Ishikawa (cell line): Measurements from ENCODE around the gene ARFGAP1.

ENCODE experiments used
- CEBPB ChIP-seq: IDR thresholded peaks from 2 replicates; pipeline ENCODE4 v1.6.1; 2012
- CREB1 ChIP-seq: IDR thresholded peaks from 2 replicates; pipeline ENCODE4 v1.6.1; 2012; ENCODE audit warnings: low read depth
- EGR1 ChIP-seq: IDR thresholded peaks from 2 replicates; pipeline ENCODE4 v1.6.1; 2012
- EP300 ChIP-seq: IDR thresholded peaks from 2 replicates; pipeline ENCODE4 v1.6.1; 2012; ENCODE audit warnings: borderline replicate concordance
- FOXM1 ChIP-seq: IDR thresholded peaks from 2 replicates; pipeline ENCODE4 v1.6.1; 2012; ENCODE audit warnings: low read depth, borderline replicate concordance
- NFIC ChIP-seq: IDR thresholded peaks from 2 replicates; pipeline ENCODE4 v1.6.1; 2012
- RAD21 ChIP-seq: IDR thresholded peaks from 2 replicates; pipeline ENCODE4 v1.6.1; 2012; ENCODE audit warnings: low read depth
- TAF1 ChIP-seq: IDR thresholded peaks from 2 replicates; pipeline ENCODE4 v1.6.1; 2012; ENCODE audit warnings: low read depth, mild to moderate bottlenecking
- TCF12 ChIP-seq: IDR thresholded peaks from 2 replicates; pipeline ENCODE4 v1.6.1; 2012; ENCODE audit warnings: low read depth
- TEAD4 ChIP-seq: IDR thresholded peaks from 2 replicates; pipeline ENCODE4 v1.6.1; 2012
- YY1 ChIP-seq: IDR thresholded peaks from 2 replicates; pipeline ENCODE4 v1.6.1; 2012; ENCODE audit warnings: low read depth
- ZBTB7A ChIP-seq: IDR thresholded peaks from 2 replicates; pipeline ENCODE4 v1.6.1; 2012; ENCODE audit warnings: low read depth
- TF ChIP-seq, protein P1 (sequence below): IDR thresholded peaks from 2 replicates; pipeline ENCODE4 v1.6.1; 2012
- TF ChIP-seq, protein P2 (sequence below): IDR thresholded peaks from 2 replicates; pipeline ENCODE4 v1.6.1; 2012
- TF ChIP-seq, protein P3 (sequence below): IDR thresholded peaks from 2 replicates; pipeline ENCODE4 v1.6.1; 2012; ENCODE audit warnings: low read depth, mild to moderate bottlenecking

The ARFGAP1 gene

DNA sequence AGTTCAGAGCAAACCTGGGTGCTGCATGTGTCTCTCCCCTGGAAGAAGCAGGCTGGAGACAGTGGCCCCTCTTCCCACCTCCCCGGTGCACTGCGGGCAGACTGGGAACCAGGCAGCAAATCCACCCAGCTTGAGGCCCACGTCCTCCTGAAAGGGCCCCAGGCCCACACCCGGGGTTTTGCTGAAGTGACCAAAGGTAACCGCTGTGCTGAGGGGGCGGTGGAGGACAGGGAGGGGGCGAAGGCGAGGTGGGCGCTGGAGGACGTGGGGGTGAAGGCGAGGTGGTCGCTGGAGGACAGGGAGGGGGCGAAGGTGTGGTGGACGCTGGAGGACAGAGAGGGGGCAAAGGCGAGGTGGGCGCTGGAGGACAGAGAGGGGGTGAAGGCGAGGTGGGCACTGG is 38.7 kb upstream of the ARFGAP1 start:
- no peak for TF ChIP-seq FOXM1
- TF ChIP-seq YY1 = no peak
- TF ChIP-seq, protein P1, sequence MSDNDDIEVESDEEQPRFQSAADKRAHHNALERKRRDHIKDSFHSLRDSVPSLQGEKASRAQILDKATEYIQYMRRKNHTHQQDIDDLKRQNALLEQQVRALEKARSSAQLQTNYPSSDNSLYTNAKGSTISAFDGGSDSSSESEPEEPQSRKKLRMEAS = no peak
- TF ChIP-seq TEAD4 = no peak
- no peak for TF ChIP-seq EGR1
- no peak for TF ChIP-seq NFIC
- TF ChIP-seq CEBPB = no peak
- TF ChIP-seq EP300 = no peak
- TF ChIP-seq, protein P2, sequence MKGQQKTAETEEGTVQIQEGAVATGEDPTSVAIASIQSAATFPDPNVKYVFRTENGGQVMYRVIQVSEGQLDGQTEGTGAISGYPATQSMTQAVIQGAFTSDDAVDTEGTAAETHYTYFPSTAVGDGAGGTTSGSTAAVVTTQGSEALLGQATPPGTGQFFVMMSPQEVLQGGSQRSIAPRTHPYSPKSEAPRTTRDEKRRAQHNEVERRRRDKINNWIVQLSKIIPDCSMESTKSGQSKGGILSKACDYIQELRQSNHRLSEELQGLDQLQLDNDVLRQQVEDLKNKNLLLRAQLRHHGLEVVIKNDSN = no peak
- no peak for TF ChIP-seq TAF1
- TF ChIP-seq, protein P3, sequence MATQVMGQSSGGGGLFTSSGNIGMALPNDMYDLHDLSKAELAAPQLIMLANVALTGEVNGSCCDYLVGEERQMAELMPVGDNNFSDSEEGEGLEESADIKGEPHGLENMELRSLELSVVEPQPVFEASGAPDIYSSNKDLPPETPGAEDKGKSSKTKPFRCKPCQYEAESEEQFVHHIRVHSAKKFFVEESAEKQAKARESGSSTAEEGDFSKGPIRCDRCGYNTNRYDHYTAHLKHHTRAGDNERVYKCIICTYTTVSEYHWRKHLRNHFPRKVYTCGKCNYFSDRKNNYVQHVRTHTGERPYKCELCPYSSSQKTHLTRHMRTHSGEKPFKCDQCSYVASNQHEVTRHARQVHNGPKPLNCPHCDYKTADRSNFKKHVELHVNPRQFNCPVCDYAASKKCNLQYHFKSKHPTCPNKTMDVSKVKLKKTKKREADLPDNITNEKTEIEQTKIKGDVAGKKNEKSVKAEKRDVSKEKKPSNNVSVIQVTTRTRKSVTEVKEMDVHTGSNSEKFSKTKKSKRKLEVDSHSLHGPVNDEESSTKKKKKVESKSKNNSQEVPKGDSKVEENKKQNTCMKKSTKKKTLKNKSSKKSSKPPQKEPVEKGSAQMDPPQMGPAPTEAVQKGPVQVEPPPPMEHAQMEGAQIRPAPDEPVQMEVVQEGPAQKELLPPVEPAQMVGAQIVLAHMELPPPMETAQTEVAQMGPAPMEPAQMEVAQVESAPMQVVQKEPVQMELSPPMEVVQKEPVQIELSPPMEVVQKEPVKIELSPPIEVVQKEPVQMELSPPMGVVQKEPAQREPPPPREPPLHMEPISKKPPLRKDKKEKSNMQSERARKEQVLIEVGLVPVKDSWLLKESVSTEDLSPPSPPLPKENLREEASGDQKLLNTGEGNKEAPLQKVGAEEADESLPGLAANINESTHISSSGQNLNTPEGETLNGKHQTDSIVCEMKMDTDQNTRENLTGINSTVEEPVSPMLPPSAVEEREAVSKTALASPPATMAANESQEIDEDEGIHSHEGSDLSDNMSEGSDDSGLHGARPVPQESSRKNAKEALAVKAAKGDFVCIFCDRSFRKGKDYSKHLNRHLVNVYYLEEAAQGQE = no peak
- TF ChIP-seq ZBTB7A = no peak
- no peak for TF ChIP-seq TCF12
- no peak for TF ChIP-seq CREB1
- no peak for TF ChIP-seq RAD21

DNA sequence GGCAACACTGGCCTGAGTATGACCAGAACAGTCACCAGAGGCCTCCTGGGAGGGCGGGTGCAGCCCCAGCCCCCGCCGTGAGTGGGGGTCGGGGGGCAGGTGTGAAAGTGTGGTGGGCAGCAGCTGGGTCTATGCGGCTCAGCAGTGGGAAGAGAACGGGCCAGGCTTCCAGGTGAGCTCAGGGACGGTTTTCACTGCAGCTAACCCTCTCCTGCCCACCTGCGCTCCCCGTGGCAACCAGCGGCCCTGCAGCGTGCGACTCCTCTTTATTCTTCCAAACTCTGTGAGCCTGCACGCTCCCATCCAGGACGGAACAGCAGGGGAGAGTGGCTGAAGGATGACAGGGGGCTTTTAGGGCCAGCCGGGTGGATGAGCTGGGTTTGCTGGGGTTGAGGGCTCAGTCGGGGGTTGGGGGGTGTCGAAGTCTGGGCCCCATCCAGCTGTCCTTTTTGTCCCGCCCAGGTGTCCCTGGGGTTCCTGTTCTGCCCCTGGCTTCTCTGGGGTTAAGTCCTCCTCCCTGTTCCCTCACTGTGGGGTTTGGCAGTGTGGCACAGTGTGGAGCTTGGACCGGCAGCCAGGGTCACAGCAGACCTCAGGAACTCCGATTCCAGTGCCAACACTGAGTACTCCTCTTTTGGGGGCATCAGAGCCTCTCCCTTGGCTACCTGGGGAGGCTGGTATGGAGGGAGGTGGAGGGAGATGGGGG is 37.8 kb upstream of the ARFGAP1 start:
- TF ChIP-seq RAD21 = peak; percentile 39; the same call in 1 of the 2 replicates
- no peak for TF ChIP-seq FOXM1

DNA sequence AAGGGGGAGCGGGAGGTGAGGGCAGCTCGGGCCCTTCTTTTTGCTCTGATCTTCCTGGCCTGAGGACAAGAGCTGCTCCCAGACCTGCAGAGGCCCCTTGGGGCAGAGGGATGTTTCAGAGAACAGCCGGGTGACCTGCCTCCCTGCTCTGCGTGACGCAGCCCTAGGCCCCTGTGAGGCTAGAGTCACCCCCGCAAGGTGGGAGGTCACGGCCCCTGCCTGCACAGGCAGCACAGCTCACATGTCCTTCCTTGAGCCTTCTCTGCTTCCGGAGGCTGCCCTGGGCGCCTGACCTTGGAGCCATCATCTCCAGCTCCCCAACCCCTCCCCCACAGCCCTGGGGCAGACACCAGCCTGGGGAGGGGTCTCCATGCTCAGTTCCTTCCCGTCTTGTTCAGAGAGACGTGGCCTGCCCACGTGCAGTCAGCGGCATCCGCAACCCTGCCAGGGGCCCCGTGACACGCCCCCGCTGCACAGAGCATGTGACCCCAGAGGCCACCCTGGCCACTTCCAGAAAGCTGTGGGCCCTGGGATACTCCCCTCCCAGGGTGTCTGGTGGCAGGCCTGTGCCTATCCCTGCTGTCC is 37.1 kb upstream of the ARFGAP1 start, which contains the start of gene BIRC7:
Gene BIRC7, plus strand, starts transcription at position 507 of the 585 bp plus-strand sequence. CDS start 192 bp downstream, outside the sequence.
- TF ChIP-seq YY1 (no peak), CEBPB (no peak), EGR1 (no peak), TAF1 (no peak), RAD21 (no peak), FOXM1 (no peak), ZBTB7A (no peak), NFIC (no peak), TEAD4 (no peak), TCF12 (no peak), EP300 (no peak), CREB1 (no peak)
- TF ChIP-seq, protein P2 = no peak
- TF ChIP-seq, protein P3 = no peak
- TF ChIP-seq, protein P1 = no peak

DNA sequence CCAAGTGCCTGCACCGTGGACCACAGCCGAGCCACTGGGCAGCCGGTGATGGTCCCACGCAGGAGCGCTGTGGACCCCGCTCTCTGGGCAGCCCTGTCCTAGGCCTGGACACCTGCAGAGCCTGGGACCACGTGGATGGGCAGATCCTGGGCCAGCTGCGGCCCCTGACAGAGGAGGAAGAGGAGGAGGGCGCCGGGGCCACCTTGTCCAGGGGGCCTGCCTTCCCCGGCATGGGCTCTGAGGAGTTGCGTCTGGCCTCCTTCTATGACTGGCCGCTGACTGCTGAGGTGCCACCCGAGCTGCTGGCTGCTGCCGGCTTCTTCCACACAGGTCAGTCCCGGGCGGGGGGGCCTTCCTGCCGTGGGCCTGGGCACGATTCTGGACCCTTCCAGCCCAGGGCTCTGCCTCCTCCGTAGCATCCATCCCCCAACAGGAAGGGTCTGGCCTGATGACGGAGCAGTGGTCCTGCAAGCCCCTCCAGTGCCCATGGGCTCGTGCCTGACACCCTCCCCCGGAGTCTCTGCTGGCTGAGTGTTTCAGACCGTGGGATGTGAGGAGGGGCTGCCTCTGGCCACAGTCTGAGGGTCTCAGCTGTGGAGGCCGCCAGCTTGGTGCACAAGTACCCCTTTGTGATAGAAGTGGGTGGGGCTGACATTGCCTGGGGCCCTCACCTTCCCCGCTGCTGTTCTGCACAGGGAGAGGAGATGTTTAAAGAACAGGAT is 36.3 kb upstream of the ARFGAP1 start:
- TF ChIP-seq NFIC = no peak
- TF ChIP-seq TAF1 = no peak
- TF ChIP-seq, protein P3 = no peak
